IMR-90 (cell line): Measurements from ENCODE around the gene CACNA2D1. TPM values are rescaled to one million over a fixed set of nuclear protein-coding genes. Genes with fewer than 3 reads are reported as not detected.

Source experiments
- ATAC-seq: fragments of 200-7000 bp; cut with Tn5 transposase; 2 replicates; pipeline ENCODE4 v1.9.1; 2020; ENCODE audit warnings: low read depth, mild to moderate bottlenecking, moderate library complexity
- BruUV-seq: library from RNA; stranded (reverse); fragments of 400-500 nt; replicated peaks from 2 replicates; lab custom pipeline; 2021; lab: Mats Ljungman, UMichigan
- CTCF ChIA-PET: fragments of 300-600 bp; formaldehyde crosslinking; extraction: SDS; loops from one replicate; lab custom pipeline; 2021; ENCODE audit warnings: antibody characterized with exemption; lab: Yijun Ruan, JAX
- POLR2A ChIA-PET: fragments of 300-600 bp; sonication (Branson Sonifier 250); formaldehyde crosslinking; loops from one replicate; lab custom pipeline; 2022; ENCODE audit warnings: antibody characterized with exemption; ENCODE audit not compliant: unreplicated experiment; lab: Charles Lee
- DNase-seq: peaks from one replicate; pipeline ENCODE4 v3.0.0; 2013
- H2AFZ ChIP-seq: replicated peaks from 2 replicates; pipeline ENCODE3; 2013; ENCODE audit warnings: low read length, mild to moderate bottlenecking; ENCODE audit not compliant: poor library complexity
- H2AK5ac ChIP-seq: 2 replicates; pipeline ENCODE4 v1.6.1; 2013; ENCODE audit warnings: low read depth, low read length, inconsistent platforms
- H2AK9ac ChIP-seq: replicated peaks from 2 replicates; pipeline ENCODE3; 2013; ENCODE audit warnings: mild to moderate bottlenecking, low read depth, low read length, moderate library complexity; ENCODE audit not compliant: poor library complexity
- H2BK120ac ChIP-seq: 2 replicates; pipeline ENCODE4 v1.6.1; 2013; ENCODE audit warnings: low read depth, low read length, inconsistent platforms
- H2BK15ac ChIP-seq: 3 replicates; pipeline ENCODE4 v1.6.1; 2013; ENCODE audit warnings: low read depth, low read length, inconsistent platforms
- H2BK20ac ChIP-seq: 2 replicates; pipeline ENCODE4 v1.6.1; 2013; ENCODE audit warnings: low read depth, mild to moderate bottlenecking, inconsistent platforms, low read length, moderate library complexity
- H2BK5ac ChIP-seq: 2 replicates; pipeline ENCODE4 v1.6.1; 2013; ENCODE audit warnings: mild to moderate bottlenecking, low read depth, low read length, inconsistent platforms; ENCODE audit not compliant: poor library complexity, severe bottlenecking
- H3K14ac ChIP-seq: replicated peaks from 2 replicates; pipeline ENCODE4 v1.6.1; 2013; ENCODE audit warnings: low read depth, low read length, inconsistent platforms
- H3K18ac ChIP-seq: 2 replicates; pipeline ENCODE4 v1.6.1; 2013; ENCODE audit warnings: low read depth, low read length, control low read depth
- H3K23ac ChIP-seq: 2 replicates; pipeline ENCODE4 v1.6.1; 2013; ENCODE audit warnings: low read depth, low read length, inconsistent platforms
- H3K27ac ChIP-seq: 2 replicates; pipeline ENCODE4 v1.5.1; 2013; ENCODE audit warnings: mild to moderate bottlenecking, control low read depth, low read length; ENCODE audit not compliant: insufficient read depth
- H3K27me3 ChIP-seq: 2 replicates; pipeline ENCODE4 v1.6.1; 2013; ENCODE audit warnings: low read length; ENCODE audit not compliant: control insufficient read depth, insufficient read depth
- H3K36me3 ChIP-seq: 2 replicates; pipeline ENCODE4 v1.6.1; 2013; ENCODE audit warnings: low read length, mixed read lengths; ENCODE audit not compliant: control insufficient read depth, insufficient read depth
- H3K4ac ChIP-seq: 2 replicates; pipeline ENCODE4 v1.6.1; 2013; ENCODE audit warnings: low read depth, low read length, inconsistent platforms
- H3K4me1 ChIP-seq: 2 replicates; pipeline ENCODE4 v1.6.1; 2013; ENCODE audit warnings: low read length, mixed read lengths; ENCODE audit not compliant: control insufficient read depth, insufficient read depth
- H3K4me2 ChIP-seq: 2 replicates; pipeline ENCODE4 v1.6.1; 2013; ENCODE audit warnings: low read depth, mild to moderate bottlenecking, control low read depth, low read length, moderate library complexity
- H3K4me3 ChIP-seq: 2 replicates; pipeline ENCODE4 v1.5.1; 2013; ENCODE audit warnings: low read depth, mild to moderate bottlenecking, control low read depth, low read length, moderate library complexity; ENCODE audit not compliant: insufficient read depth
- H3K56ac ChIP-seq: 2 replicates; pipeline ENCODE4 v1.6.1; 2013; ENCODE audit warnings: low read length, inconsistent platforms; ENCODE audit not compliant: insufficient read depth; ENCODE audit errors: extremely low read depth
- H3K79me1 ChIP-seq, 2 experiments: 2 replicates each; pipeline ENCODE4 v1.6.1; 2013; ENCODE audit warnings: low read length in 2 of 2, inconsistent platforms in 1 of 2, low read depth in 1 of 2
- H3K9ac ChIP-seq: 2 replicates; pipeline ENCODE4 v1.6.1; 2013; ENCODE audit warnings: low read depth, low read length, control low read depth
- H3K9me1 ChIP-seq: 2 replicates; pipeline ENCODE4 v1.6.1; 2013; ENCODE audit warnings: low read length, inconsistent platforms; ENCODE audit not compliant: insufficient read depth
- H3K9me3 ChIP-seq: 2 replicates; pipeline ENCODE4 v1.6.1; 2013; ENCODE audit warnings: low read length; ENCODE audit not compliant: control insufficient read depth, insufficient read depth
- H4K20me1 ChIP-seq: 2 replicates; pipeline ENCODE4 v1.6.1; 2013; ENCODE audit warnings: low read length, inconsistent platforms; ENCODE audit not compliant: insufficient read depth
- H4K5ac ChIP-seq: 2 replicates; pipeline ENCODE4 v1.6.1; 2013; ENCODE audit warnings: mild to moderate bottlenecking, low read depth, low read length, control low read depth
- H4K8ac ChIP-seq, 2 experiments: 2 replicates each; pipeline ENCODE4 v1.6.1; 2013; ENCODE audit warnings: low read depth in 2 of 2, low read length in 2 of 2, control low read depth in 1 of 2, inconsistent platforms in 1 of 2
- H4K91ac ChIP-seq: 2 replicates; pipeline ENCODE4 v1.6.1; 2013; ENCODE audit warnings: low read depth, low read length, inconsistent platforms; ENCODE audit not compliant: insufficient read depth
- CEBPB ChIP-seq: IDR thresholded peaks from 2 replicates; pipeline ENCODE4 v1.6.1; 2012; ENCODE audit warnings: low read depth, low read length, improper control_type of control experiment
- CTCF ChIP-seq: conservative IDR thresholded peaks from 2 replicates; pipeline ENCODE4 v1.5.1; 2012; ENCODE audit warnings: mild to moderate bottlenecking, low read depth, low read length, improper control_type of control experiment
- RAD21 ChIP-seq: IDR thresholded peaks from 2 replicates; pipeline ENCODE4 v1.6.1; 2012; ENCODE audit warnings: low read length, improper control_type of control experiment
- WGBS, 2 experiments: methylation state at CpG; one replicate each; pipeline versions ENCODE4 v1.1.5 to v1.1.7; 2013; ENCODE audit warnings: missing lambda C conversion rate in 2 of 2; ENCODE audit not compliant: insufficient read length in 1 of 2; ENCODE audit errors: extremely low coverage in 2 of 2; 5-methylcytosine and 5-hydroxymethylcytosine counted together
- dilution Hi-C: fragments of 300-500 bp; cut with HindIII; formaldehyde crosslinking; loops from one replicate; pipeline ENCODE4 v1.14.3; 2018; ENCODE audit warnings: low sequenced_read_pairs; ENCODE audit not compliant: unreplicated experiment
- in situ Hi-C: fragments of 300-500 bp; cut with MboI; formaldehyde crosslinking; loops from 3 replicates; pipeline ENCODE4 v1.14.3; 2019; ENCODE audit warnings: low sequenced_read_pairs, inconsistent platforms, mixed read lengths
- intact Hi-C: fragments of 100-400 bp; cut with micrococcal nuclease; formaldehyde crosslinking; loops from 2 replicates; pipeline ENCODE4 v1.10.0; 2022
- polyA plus RNA-seq, 3 experiments: library from polyadenylated mRNA; depleted of rRNA; stranded (reverse); fragments of >200 nt; gene quantifications; 2 replicates each; pipeline ENCODE4 v1.2.3, GENCODE V29; 2012; ENCODE audit warnings: low replicate concordance in 1 of 3
- total RNA-seq: library from RNA; depleted of rRNA; stranded (reverse); fragments of >200 nt; gene quantifications from 2 replicates; pipeline ENCODE4 v1.2.3, GENCODE V29; 2012

Gene CACNA2D1
- total and polyA plus RNA-seq, 2 of the 4 experiments (the other 2 are of a cell fraction): 5.8 to 21.9 TPM

GRCh38 chr7:82164410-82164809 lies 279.2 kb downstream of the CACNA2D1 start:
- no peak overlapping the region for H3K18ac ChIP-seq
- H3K27me3 ChIP-seq: no peaks in the 10 kb centered on the region
- H3K9ac ChIP-seq: no peak overlapping the region
- no peak overlapping the region for H3K56ac ChIP-seq
- no peak overlapping the region for H2AK9ac ChIP-seq
- no peak overlapping the region for H3K4ac ChIP-seq
- no peak overlapping the region for H4K91ac ChIP-seq
- H2BK20ac ChIP-seq: no peak overlapping the region
- ATAC-seq (no peak), DNase-seq (no peak)
- POLR2A ChIA-PET: no interaction called here
- H4K20me1 ChIP-seq: no peaks in the 10 kb centered on the region
- peaks cover 2 to 6% of the 10 kb centered on the region in 2 experiments; a peak in 2 of 4 replicates for H3K79me1 ChIP-seq
- H2BK15ac ChIP-seq: no peak overlapping the region
- BruUV-seq: no TSS peak
- H3K9me3 ChIP-seq: no peaks in the 10 kb centered on the region
- no peak overlapping the region for H2BK5ac ChIP-seq
- H2BK120ac ChIP-seq: no peak overlapping the region
- no peak overlapping the region for H4K5ac ChIP-seq
- no CpG with 5 or more reads among the region's 1 CpG for whole genome bisulfite sequencing, 2 experiments
- H4K8ac ChIP-seq: no peak overlapping the region
- H3K9me1 ChIP-seq: no peaks in the 10 kb centered on the region
- dilution Hi-C loops: no loop called here
- no peak overlapping the region for H3K23ac ChIP-seq
- H3K4me2 ChIP-seq: no peak overlapping the region
- H2AFZ ChIP-seq: no peak overlapping the region
- intact Hi-C loops: loop anchor here (10.0 kb wide), 1 partner anchor 400 kb away; no protein-coding TSS in a partner anchor
- H3K4me1 ChIP-seq: peaks cover 2% of the 10 kb centered on the region; the same call in 1 of the 2 replicates
- no peak overlapping the region for H3K27ac ChIP-seq
- TF ChIP-seq RAD21 (no peak), CTCF (no peak), CEBPB (peak; percentile 68)
- no peak overlapping the region for H2AK5ac ChIP-seq
- in situ Hi-C loops: no loop called here
- H3K36me3 ChIP-seq: no peaks in the 10 kb centered on the region
- H3K14ac ChIP-seq: no peak overlapping the region
- H3K4me3 ChIP-seq: no peak overlapping the region
- CTCF ChIA-PET: interaction anchor here (0.6 to 1.0 kb wide), 3 partner anchors 10 to 543 kb away, joined by 3 to 4 read pairs (median 4); no protein-coding TSS in a partner anchor
